ENCODE data around the gene AFG1L. TPM values are rescaled to one million over a fixed set of nuclear protein-coding genes. Genes with fewer than 3 reads are reported as not detected.

The AFG1L gene
- total and polyA plus RNA-seq, 4 donors = 2.7 to 2.8 (median 2.7) TPM

GRCh38 chr6:108254433-108255410 lies 40.1 kb upstream of the AFG1L start:
- WGBS = 90% methylated on average over 4 of the region's 4 CpGs
- no peaks in the 10 kb centered on the region for H3K9me3 ChIP-seq (ENCODE audit: control insufficient read depth in 4 of 4, low read length in 3 of 4)
- no peak overlapping the region for H3K9ac ChIP-seq (ENCODE audit: low read depth in 1 of 2, low read length in 2 of 2)
- TF ChIP-seq ATF3 (IDR thresholded peaks at IDR 0.05) (no peak), NR2F2 (IDR thresholded peaks at IDR 0.05) (peak; percentile 37)
- H3K4me1 ChIP-seq (ENCODE audit: control insufficient read depth in 4 of 4, insufficient read depth in 4 of 4, low read length in 3 of 4) = peaks cover 6 to 35% (median 14%) of the 10 kb centered on the region in 4 donors
- H3K4me3 ChIP-seq (ENCODE audit: low read depth in 1 of 3, low read length in 3 of 3) = no peak overlapping the region
- no peak overlapping the region for H3K27ac ChIP-seq (ENCODE audit: low read depth in 1 of 2, low read length in 2 of 2)
- no peak for DNase-seq (ENCODE audit: low spot score)
- peaks cover 0 to 2% (median 0%) of the 10 kb centered on the region in 4 donors for H3K36me3 ChIP-seq (ENCODE audit: control insufficient read depth in 4 of 4, insufficient read depth in 3 of 4, low read depth in 1 of 4, low read length in 3 of 4)
- no peaks in the 10 kb centered on the region for H3K27me3 ChIP-seq (ENCODE audit: control insufficient read depth in 4 of 4, insufficient read depth in 4 of 4, low read length in 3 of 4)

GRCh38 chr6:108260126-108260808 lies 34.6 kb upstream of the AFG1L start:
- WGBS = under 1% methylated on average over 29 of the region's 29 CpGs
- peak overlapping the region; percentile 75 to 96 for H3K9ac ChIP-seq (ENCODE audit: low read depth in 1 of 2, low read length in 2 of 2)
- TF ChIP-seq HNF4G (IDR thresholded peaks at IDR 0.05) (no peak), FOXA1 (IDR thresholded peaks at IDR 0.05) (peak; percentile 57), MAX (IDR thresholded peaks at IDR 0.05) (peak; percentile 15), TAF1 (conservative IDR thresholded peaks at IDR 0.05) (peak; percentile 37), REST (IDR thresholded peaks at IDR 0.05) (peak; percentile 74), RAD21 (IDR thresholded peaks at IDR 0.05) (peak in 1 of 2 donors; percentile 27), YY1 (IDR thresholded peaks at IDR 0.05) (peak; percentile 84), NR2F2 (IDR thresholded peaks at IDR 0.05) (no peak), RXRA (IDR thresholded peaks at IDR 0.05) (peak in 1 of 2 donors; percentile 24), FOXA2 (IDR thresholded peaks at IDR 0.05) (peak; percentile 50), ZBTB33 (IDR thresholded peaks at IDR 0.05) (peak; percentile 22), HNF4A (conservative IDR thresholded peaks at IDR 0.05) (no peak)

More at GRCh38 chr6:108260126-108260808, 34.6 kb upstream of the AFG1L start:
- H3K4me3 ChIP-seq (ENCODE audit: low read depth in 1 of 3, low read length in 3 of 3) = peak overlapping the region; percentile 82 to 95 (median 83)
- H3K9me3 ChIP-seq (ENCODE audit: control insufficient read depth in 4 of 4, low read length in 3 of 4) = no peaks in the 10 kb centered on the region
- H3K27me3 ChIP-seq (ENCODE audit: control insufficient read depth in 4 of 4, insufficient read depth in 4 of 4, low read length in 3 of 4) = no peaks in the 10 kb centered on the region
- peaks cover 3 to 14% (median 7%) of the 10 kb centered on the region in 4 donors for H3K4me1 ChIP-seq (ENCODE audit: control insufficient read depth in 4 of 4, insufficient read depth in 4 of 4, low read length in 3 of 4)
- DNase-seq (ENCODE audit: low spot score) = peak; percentile 69
- no peaks in the 10 kb centered on the region for H3K36me3 ChIP-seq (ENCODE audit: control insufficient read depth in 4 of 4, insufficient read depth in 3 of 4, low read depth in 1 of 4, low read length in 3 of 4)
- H3K27ac ChIP-seq (ENCODE audit: low read depth in 1 of 2, low read length in 2 of 2) = peak overlapping the region; percentile 99

All from liver (tissue), 9 donors.